Endothelial cell of umbilical vein (primary cell): ENCODE measurements around the gene CHI3L1. TPM values are rescaled to one million over a fixed set of nuclear protein-coding genes. Genes with fewer than 3 reads are reported as not detected.

Experiments
- BruUV-seq: library from RNA; stranded (reverse); fragments of 400-500 nt; replicated peaks from 2 replicates; lab custom pipeline; 2021; lab: Mats Ljungman, UMichigan
- CTCF ChIA-PET: fragments of 300-600, 350-600 bp; sonication (Branson Sonifier 250); formaldehyde crosslinking; loops from one replicate; lab custom pipeline; 2021; ENCODE audit warnings: antibody characterized with exemption, inconsistent platforms; lab: Charles Lee
- POLR2A ChIA-PET: fragments of 300-600, 350-600 bp; sonication (Branson Sonifier 250); formaldehyde crosslinking; loops from one replicate; lab custom pipeline; 2021; ENCODE audit warnings: antibody characterized with exemption, inconsistent platforms; lab: Charles Lee
- DNase-seq: peaks from one replicate; pipeline ENCODE4 v3.0.0-alpha.2; 2011; ENCODE audit warnings: low read depth, low spot score
- FAIRE-seq: peaks from 2 replicates; lab custom pipeline; 2011; peaks lifted over from hg19 to GRCh38; lab: Jason Lieb, UNC
- H2AFZ ChIP-seq: 2 replicates; pipeline ENCODE4 v1.6.0; 2012; ENCODE audit warnings: low read depth, low read length, control low read depth, inconsistent platforms
- H3K27ac ChIP-seq: 2 replicates; pipeline ENCODE4 v1.5.1; 2011; ENCODE audit warnings: low read depth, mild to moderate bottlenecking, control low read depth, low read length, moderate library complexity; ENCODE audit not compliant: insufficient read depth
- H3K27me3 ChIP-seq, 2 experiments: 2 replicates each; pipeline versions ENCODE4 v1.6.0 to v1.6.1; 2011; ENCODE audit warnings: low read length in 2 of 2, mixed read lengths in 1 of 2; ENCODE audit not compliant: control insufficient read depth in 2 of 2, insufficient read depth in 2 of 2
- H3K36me3 ChIP-seq, 2 experiments: 2 replicates in 1 of 2; 3 replicates in 1 of 2; pipeline ENCODE4 v1.5.1; 2011; ENCODE audit warnings: low read length in 2 of 2, mild to moderate bottlenecking in 1 of 2, moderate library complexity in 1 of 2; ENCODE audit not compliant: control insufficient read depth in 2 of 2, insufficient read depth in 2 of 2; ENCODE audit errors: extremely low read depth in 1 of 2
- H3K4me1 ChIP-seq: 3 replicates; pipeline ENCODE4 v1.5.1; 2011; ENCODE audit warnings: mild to moderate bottlenecking, low read length; ENCODE audit not compliant: control insufficient read depth, insufficient read depth; ENCODE audit errors: extremely low read depth
- H3K4me2 ChIP-seq: 2 replicates; pipeline ENCODE4 v1.6.1; 2011; ENCODE audit warnings: low read length, control low read depth, mixed read lengths; ENCODE audit not compliant: insufficient read depth
- H3K4me3 ChIP-seq, 3 experiments: fragments of 200-600 bp in 1 of 3; sonication (generic), shearing (Covaris generic) in 1 of 3; replicated peaks in 1 of 3; 2 replicates each; pipeline ENCODE4 v1.5.1; 2011 to 2016; ENCODE audit warnings: control low read depth in 3 of 3, low read length in 3 of 3, mild to moderate bottlenecking in 2 of 3, inconsistent platforms in 1 of 3, low read depth in 1 of 3, moderate library complexity in 1 of 3; ENCODE audit not compliant: insufficient read depth in 1 of 3
- H3K79me2 ChIP-seq: 2 replicates; pipeline ENCODE4 v1.6.0; 2012; ENCODE audit warnings: low read length, inconsistent platforms; ENCODE audit not compliant: control insufficient read depth, insufficient read depth
- H3K9ac ChIP-seq: replicated peaks from 2 replicates; pipeline ENCODE3; 2011; ENCODE audit warnings: low read length, control low read depth; ENCODE audit not compliant: insufficient read depth; ENCODE audit errors: extremely low read depth
- H3K9me1 ChIP-seq: replicated peaks from 3 replicates; pipeline ENCODE4 v1.6.0; 2011; ENCODE audit warnings: mild to moderate bottlenecking, low read length; ENCODE audit not compliant: control insufficient read depth, insufficient read depth; ENCODE audit errors: extremely low read depth
- H3K9me3 ChIP-seq: replicated peaks from 2 replicates; pipeline ENCODE4 v1.5.1; 2012; ENCODE audit warnings: low read length, inconsistent platforms; ENCODE audit not compliant: control insufficient read depth, insufficient read depth
- H4K20me1 ChIP-seq: replicated peaks from 2 replicates; pipeline ENCODE3; 2011; ENCODE audit warnings: mild to moderate bottlenecking, low read length; ENCODE audit not compliant: control insufficient read depth, insufficient read depth; ENCODE audit errors: extremely low read depth
- EZH2 ChIP-seq: IDR thresholded peaks from 2 replicates; pipeline ENCODE4 v1.6.1; 2012; ENCODE audit warnings: borderline replicate concordance, low read depth, mild to moderate bottlenecking, moderate library complexity, low read length, inconsistent platforms; ENCODE audit not compliant: severe bottlenecking
- FOS ChIP-seq: IDR thresholded peaks from 2 replicates; pipeline ENCODE4 v1.6.1; 2011; ENCODE audit warnings: mild to moderate bottlenecking, low read length, moderate library complexity, borderline replicate concordance; ENCODE audit not compliant: insufficient read depth
- GATA2 ChIP-seq: IDR thresholded peaks from 2 replicates; pipeline ENCODE4 v1.7.0; 2011; ENCODE audit warnings: low read depth, mild to moderate bottlenecking, moderate library complexity, mixed read lengths, low read length; ENCODE audit not compliant: insufficient read length, insufficient read depth
- JUN ChIP-seq: IDR thresholded peaks from 2 replicates; pipeline ENCODE4 v1.6.1; 2011; ENCODE audit warnings: borderline replicate concordance, low read depth; ENCODE audit not compliant: insufficient read length, insufficient read depth
- MAX ChIP-seq: IDR thresholded peaks from 2 replicates; pipeline ENCODE4 v1.6.1; 2011; ENCODE audit not compliant: insufficient read depth, insufficient read length
- MYC ChIP-seq: IDR thresholded peaks from one replicate; pipeline ENCODE4 v1.6.1; 2011; ENCODE audit warnings: mild to moderate bottlenecking, low read depth, low read length
- POLR2A ChIP-seq: IDR thresholded peaks from 2 replicates; pipeline ENCODE4 v1.6.1; 2012; ENCODE audit warnings: low read depth, mild to moderate bottlenecking, control low read depth, low read length
- POLR2AphosphoS5 ChIP-seq: IDR thresholded peaks from 2 replicates; pipeline ENCODE4 v1.6.1; 2012; ENCODE audit warnings: low read depth, mild to moderate bottlenecking, control low read depth, low read length, moderate library complexity; ENCODE audit not compliant: insufficient read depth
- dilution Hi-C: fragments of 300-500 bp; cut with MboI; formaldehyde crosslinking; loops from one replicate; pipeline ENCODE4 v1.15.0; 2019; ENCODE audit warnings: low sequenced_read_pairs; ENCODE audit not compliant: extremely low pct_ligation_motif_present
- intact Hi-C: fragments of 100-400 bp; cut with micrococcal nuclease; formaldehyde crosslinking; loops from one replicate; pipeline ENCODE4 v1.10.0; 2022
- polyA plus RNA-seq, 4 experiments: library from polyadenylated mRNA; depleted of rRNA in 3 of 4; stranded (reverse) in 3 of 4; unstranded in 1 of 4; fragments of >200 nt; gene quantifications; 2 replicates each; pipeline versions ENCODE4 v1.2.1 to v1.2.3, GENCODE V29; 2011 to 2012; ENCODE audit warnings: missing spikeins in 1 of 4
- total RNA-seq: library from RNA; stranded (reverse); gene quantifications from 2 replicates; pipeline ENCODE4 v1.2.3, GENCODE V29; 2021
- TF ChIP-seq, protein P1 (sequence below), 2 donors: IDR thresholded peaks; 1 replicate in 1 of 2; 2 replicates in 1 of 2; pipeline ENCODE4 v1.5.1; 2011; ENCODE audit warnings: low read length in 2 of 2, mild to moderate bottlenecking in 2 of 2, moderate library complexity in 2 of 2, control low read depth in 1 of 2, inconsistent platforms in 1 of 2, low read depth in 1 of 2; ENCODE audit not compliant: insufficient read depth in 1 of 2; ENCODE audit errors: extremely low read depth in 1 of 2

CHI3L1 gene
- total and polyA plus RNA-seq, 2 donors (not counting 3 experiments of a cell fraction or from before 2014, with no cell fraction given): not detected

GRCh38 chr1:203135636-203136305 is 50.7 kb downstream of the CHI3L1 start:
- DNase-seq (no peak), FAIRE-seq (no peak)
- intact Hi-C loops (no loop called here), dilution Hi-C loops (no loop called here)
- H3K27me3 ChIP-seq: peaks cover 8 to 15% of the 10 kb centered on the region in 2 experiments
- H3K9me3 ChIP-seq: no peaks in the 10 kb centered on the region
- BruUV-seq: no TSS peak
- no peaks in the 10 kb centered on the region for H3K79me2 ChIP-seq
- H3K36me3 ChIP-seq: no peaks in the 10 kb centered on the region
- H4K20me1 ChIP-seq: no peaks in the 10 kb centered on the region
- ChIA-PET POLR2A (no interaction called here), CTCF (interaction anchor here (1.1 to 1.5 kb wide), 5 partner anchors 8 to 81 kb away, joined by 3 to 4 read pairs (median 3); no protein-coding TSS in a partner anchor)
- no peak overlapping the region for H2AFZ ChIP-seq
- H3K4me3 ChIP-seq: no peak overlapping the region
- H3K27ac ChIP-seq: no peak overlapping the region
- no peaks in the 10 kb centered on the region for H3K9me1 ChIP-seq
- H3K9ac ChIP-seq: no peak overlapping the region
- H3K4me2 ChIP-seq: no peak overlapping the region
- no peak for TF ChIP-seq GATA2
- TF ChIP-seq POLR2AphosphoS5: no peak
- TF ChIP-seq MYC: no peak
- no peak for TF ChIP-seq JUN
- TF ChIP-seq EZH2: no peak
- no peak for TF ChIP-seq FOS
- TF ChIP-seq POLR2A: no peak
- TF ChIP-seq, protein P1, sequence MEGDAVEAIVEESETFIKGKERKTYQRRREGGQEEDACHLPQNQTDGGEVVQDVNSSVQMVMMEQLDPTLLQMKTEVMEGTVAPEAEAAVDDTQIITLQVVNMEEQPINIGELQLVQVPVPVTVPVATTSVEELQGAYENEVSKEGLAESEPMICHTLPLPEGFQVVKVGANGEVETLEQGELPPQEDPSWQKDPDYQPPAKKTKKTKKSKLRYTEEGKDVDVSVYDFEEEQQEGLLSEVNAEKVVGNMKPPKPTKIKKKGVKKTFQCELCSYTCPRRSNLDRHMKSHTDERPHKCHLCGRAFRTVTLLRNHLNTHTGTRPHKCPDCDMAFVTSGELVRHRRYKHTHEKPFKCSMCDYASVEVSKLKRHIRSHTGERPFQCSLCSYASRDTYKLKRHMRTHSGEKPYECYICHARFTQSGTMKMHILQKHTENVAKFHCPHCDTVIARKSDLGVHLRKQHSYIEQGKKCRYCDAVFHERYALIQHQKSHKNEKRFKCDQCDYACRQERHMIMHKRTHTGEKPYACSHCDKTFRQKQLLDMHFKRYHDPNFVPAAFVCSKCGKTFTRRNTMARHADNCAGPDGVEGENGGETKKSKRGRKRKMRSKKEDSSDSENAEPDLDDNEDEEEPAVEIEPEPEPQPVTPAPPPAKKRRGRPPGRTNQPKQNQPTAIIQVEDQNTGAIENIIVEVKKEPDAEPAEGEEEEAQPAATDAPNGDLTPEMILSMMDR (IDR thresholded peaks at IDR 0.05; ENCODE audit: extremely low read depth in 1 of 2, insufficient read depth in 1 of 2, low read depth in 1 of 2, low read length in 2 of 2): no peak
- no peak for TF ChIP-seq MAX
- no peaks in the 10 kb centered on the region for H3K4me1 ChIP-seq
